GM19193 (cell line): ENCODE results near the gene PHLDB3.

Experiments used
- POLR2A ChIP-seq: IDR thresholded peaks from 4 replicates; pipeline ENCODE4 v1.6.1; 2011; ENCODE audit not compliant: insufficient read depth, insufficient read length; ENCODE audit errors: extremely low read depth

PHLDB3 gene

GRCh38 chr19:43465468-43466120 lies 39.0 kb downstream of the PHLDB3 start, which contains the start of gene LYPD3:
LYPD3 (minus strand) TSS chr19:43465608; CDS start chr19:43465571, 37 bp downstream.
- TF ChIP-seq POLR2A = no peak

GRCh38 chr19:43464134-43464775 lies 40.3 kb downstream of the PHLDB3 start:
- no peak for TF ChIP-seq POLR2A

DNA sequence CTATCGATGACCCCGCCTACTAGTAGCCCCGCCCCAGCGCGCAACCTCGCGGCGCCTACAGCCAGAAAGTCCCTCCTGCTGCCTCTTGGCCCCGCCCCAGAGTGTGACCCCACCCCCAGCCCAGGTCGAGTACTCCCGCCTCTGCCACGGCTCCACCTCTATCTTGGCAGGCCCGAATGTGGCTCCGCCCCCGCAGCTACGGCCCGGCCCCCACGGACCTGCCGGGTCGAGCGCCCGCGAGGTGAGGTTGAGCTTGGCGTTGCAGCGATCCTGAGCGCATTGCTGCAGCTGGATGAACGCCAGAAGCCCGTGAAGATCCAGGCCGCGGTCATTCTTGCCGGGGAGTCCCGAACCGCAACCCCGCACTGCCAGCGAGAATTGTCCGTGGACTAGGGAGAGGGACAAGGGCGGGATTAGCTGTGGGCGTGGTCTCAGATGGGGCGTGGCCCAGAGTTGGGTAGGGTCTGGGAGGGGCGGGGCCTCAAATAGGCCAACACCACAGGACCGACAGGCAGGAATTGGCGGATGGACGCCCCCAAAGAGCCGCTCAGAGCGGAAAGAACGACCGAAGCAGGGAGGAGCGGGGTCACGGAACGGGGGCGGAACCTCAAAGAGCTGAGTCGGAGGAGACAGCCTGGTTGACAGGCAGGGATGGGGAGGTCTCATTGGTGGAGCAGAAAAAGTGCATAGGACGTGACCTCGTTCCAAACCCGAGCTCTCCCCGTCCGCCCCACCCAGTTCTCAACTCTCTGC lies 41.0 kb downstream of the PHLDB3 start:
- no peak for TF ChIP-seq POLR2A

- TF ChIP-seq POLR2A = no peak
Measured at GRCh38 chr19:43462785-43463380, 41.7 kb downstream of the PHLDB3 start.

GRCh38 chr19:43462383-43462782 lies 42.2 kb downstream of the PHLDB3 start:
- no peak for TF ChIP-seq POLR2A

GRCh38 chr19:43461303-43461702 lies 43.2 kb downstream of the PHLDB3 start:
- no peak for TF ChIP-seq POLR2A

- TF ChIP-seq POLR2A = no peak
Measured at GRCh38 chr19:43460362-43461016, 44.1 kb downstream of the PHLDB3 start.

- TF ChIP-seq POLR2A = no peak
Measured at GRCh38 chr19:43457809-43458208, 46.7 kb downstream of the PHLDB3 start.

DNA sequence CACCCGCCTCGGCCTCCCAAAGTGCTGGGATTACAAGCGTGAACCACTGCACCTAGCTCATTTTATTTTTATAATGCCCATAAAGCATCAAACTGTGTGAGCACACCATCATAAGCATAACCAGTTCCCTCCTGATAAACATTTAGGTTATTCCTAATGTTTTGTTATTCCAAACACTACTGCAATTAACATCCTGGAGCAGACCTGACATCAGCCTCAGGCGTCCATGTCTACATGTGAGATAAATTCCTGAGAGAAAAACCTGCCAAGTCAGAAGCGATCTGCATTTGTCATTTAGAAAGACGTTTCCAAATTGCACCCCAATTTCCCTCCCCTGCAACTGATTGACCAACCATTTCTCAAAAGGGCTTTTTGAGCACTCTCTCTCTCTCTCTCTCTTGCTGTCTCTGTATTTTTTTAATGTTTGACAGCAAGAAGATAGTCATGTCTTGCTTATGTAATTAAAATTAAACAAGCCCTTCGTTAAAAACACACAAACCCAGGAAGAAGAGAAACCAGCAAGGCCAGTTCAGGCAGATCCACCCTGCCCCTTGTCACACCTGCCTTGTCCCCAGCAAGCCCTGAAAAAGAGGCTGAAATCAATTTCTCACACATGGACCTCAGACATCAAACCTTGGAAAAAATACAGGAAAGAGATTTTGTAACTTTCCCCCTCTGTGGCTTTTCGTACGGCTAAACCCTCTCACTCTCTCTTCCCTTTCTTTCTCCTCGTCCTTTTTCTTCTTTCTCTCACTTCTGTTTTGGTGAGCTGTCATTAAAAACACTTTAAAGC lies 49.0 kb downstream of the PHLDB3 start:
- TF ChIP-seq POLR2A = no peak

- no peak for TF ChIP-seq POLR2A
Measured at GRCh38 chr19:43454031-43454430, 50.5 kb downstream of the PHLDB3 start.

DNA sequence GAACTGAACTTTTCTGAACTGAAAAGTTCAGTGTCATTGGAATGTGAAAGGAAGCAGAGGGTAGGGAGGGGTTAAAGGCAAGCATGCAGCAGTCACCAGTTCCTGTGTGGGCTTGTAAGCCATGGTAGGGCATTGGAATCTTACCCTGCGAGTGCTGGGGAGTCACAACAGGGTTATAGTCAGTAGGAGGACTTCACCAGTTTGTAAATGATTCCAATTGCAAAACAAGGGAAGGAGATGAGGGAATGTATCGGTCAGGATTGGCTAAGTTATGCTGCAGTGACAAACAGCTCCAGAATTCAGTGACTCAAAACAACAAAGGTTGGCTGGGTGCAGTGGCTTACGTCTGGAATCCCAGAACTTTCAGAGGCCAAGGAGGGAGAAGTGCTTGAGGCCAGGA lies 52.0 kb downstream of the PHLDB3 start:
- no peak for TF ChIP-seq POLR2A

- TF ChIP-seq POLR2A = no peak
Measured at GRCh38 chr19:43450545-43450997, 54.0 kb downstream of the PHLDB3 start.

- TF ChIP-seq POLR2A = no peak
Measured at GRCh38 chr19:43447655-43448054, 56.9 kb downstream of the PHLDB3 start.

DNA sequence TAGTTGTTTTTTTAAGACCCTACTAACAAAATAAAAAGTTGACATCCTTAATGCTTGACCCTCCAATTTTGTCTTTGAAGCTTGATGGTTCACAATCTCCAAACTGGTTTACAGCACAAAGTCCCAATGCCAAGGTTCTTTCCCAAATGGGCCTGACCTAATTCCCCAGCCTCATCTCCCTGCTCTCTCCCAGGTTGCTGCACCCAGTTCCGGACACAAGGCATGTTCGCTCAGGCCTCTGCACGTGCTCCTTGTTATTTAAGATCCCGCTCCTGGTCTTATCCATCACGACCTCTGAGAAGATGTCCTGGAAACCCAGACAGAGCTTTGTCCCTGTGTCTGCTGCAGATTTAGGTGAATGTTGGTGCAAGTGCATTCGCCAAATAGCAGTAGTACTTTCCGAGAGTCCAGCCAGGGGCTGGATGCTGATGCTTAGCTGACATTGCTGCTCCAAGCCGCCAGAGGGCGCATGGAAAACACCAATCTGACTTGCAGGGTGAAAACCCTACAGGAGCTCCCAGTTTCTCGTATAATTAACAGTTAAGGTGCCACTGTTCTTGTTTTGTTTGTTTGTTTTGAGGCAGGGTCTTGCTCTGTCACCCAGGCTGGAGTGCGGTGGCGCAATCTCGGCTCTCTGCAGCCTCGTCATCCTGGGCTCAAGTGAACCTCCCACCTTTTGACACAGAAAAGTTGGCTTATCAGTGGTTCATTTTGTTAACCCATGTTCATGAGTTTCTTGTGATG lies 57.6 kb downstream of the PHLDB3 start:
- no peak for TF ChIP-seq POLR2A

GRCh38 chr19:43445426-43445825 lies 59.1 kb downstream of the PHLDB3 start:
- TF ChIP-seq POLR2A = no peak
